ENCODE results near the gene ZNF841. TPM values are rescaled to one million over a fixed set of nuclear protein-coding genes. Genes with fewer than 3 reads are reported as not detected.

The ZNF841 gene
- total and polyA plus RNA-seq, 2 experiments from 2014 or later: 7.3 to 24.5 TPM

DNA sequence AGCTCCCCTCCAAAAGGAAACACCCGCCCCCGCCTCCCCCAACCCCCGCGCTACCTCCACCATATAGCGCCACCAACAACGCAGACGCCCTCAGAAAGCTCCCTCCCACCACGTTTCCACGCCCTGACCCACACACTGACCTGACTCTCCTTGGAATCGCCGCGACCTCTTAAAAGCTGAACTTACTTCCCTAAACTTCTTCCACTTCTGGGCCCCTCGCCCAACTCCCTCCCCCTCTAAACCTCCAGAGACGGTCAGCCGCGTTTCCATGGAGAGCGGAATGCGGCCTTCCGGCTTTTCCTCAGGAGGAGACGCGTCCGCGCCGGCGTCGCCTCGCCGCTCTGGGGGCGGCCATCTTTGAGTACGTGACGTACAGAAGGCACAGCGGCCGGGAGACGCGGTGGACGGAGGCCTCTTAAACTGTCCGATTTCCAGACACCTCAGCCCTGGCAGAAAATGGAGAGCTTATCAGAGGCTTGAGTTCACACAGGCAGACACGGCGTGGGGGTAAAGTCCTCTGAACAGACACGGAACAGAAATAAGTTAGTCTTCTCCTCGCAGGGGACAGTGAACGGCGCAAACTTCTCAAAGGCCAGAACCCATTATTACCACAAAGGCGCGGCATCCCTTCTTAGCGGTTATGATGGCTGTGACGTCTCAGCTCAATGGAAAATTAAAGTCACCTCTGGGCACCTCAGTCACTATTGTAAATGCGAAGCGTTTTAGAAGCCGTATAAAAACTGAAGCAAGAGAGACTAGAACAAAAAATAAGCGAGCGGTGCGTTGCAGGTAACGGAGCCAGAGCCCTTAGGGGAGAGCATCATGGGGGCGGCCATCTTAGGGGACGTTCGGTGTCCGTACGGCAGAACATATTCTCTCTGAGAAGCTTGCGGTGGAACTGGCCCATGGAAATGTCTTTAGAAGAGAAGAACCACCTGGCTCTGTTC, 46.7 kb downstream of the ZNF841 start, which contains the start of gene ZNF432:
Gene ZNF432, minus strand, starts transcription at position 284 of the 947 bp plus-strand sequence. CDS start 1,970 bp downstream, outside the sequence.
- peak; percentile 98 for DNase-seq
- peaks cover 58% of the 10 kb centered on the region for H3K79me2 ChIP-seq (ENCODE audit: insufficient read depth)
- WGBS, 2 experiments (ENCODE audit: low coverage in 1 of 2, low lambda C conversion rate in 2 of 2, missing lambda C conversion rate in 2 of 2): 1% methylated on average over 58 to 60 of the region's 60 CpGs
- H2AFZ ChIP-seq: peak within 1 kb of the TSS; percentile 95
- H3K27ac ChIP-seq: peak within 1 kb of the TSS; percentile 95
- in situ Hi-C loops (cut with MboI): no loop called here
- no peak for TF ChIP-seq EZH2 (IDR thresholded peaks at IDR 0.05; ENCODE audit: insufficient read depth, poor library complexity, severe bottlenecking)
- no peak for TF ChIP-seq EZH2phosphoT487 (IDR thresholded peaks at IDR 0.05; ENCODE audit: insufficient read depth, low read depth)
- H3K4me1 ChIP-seq (ENCODE audit: insufficient read depth): peaks cover 7% of the 10 kb centered on the region; the same call in 1 of the 2 replicates
- peak within 1 kb of the TSS; percentile 88 for H3K4me3 ChIP-seq
- H3K9ac ChIP-seq: peak within 1 kb of the TSS; percentile 96
- H3K36me3 ChIP-seq (ENCODE audit: low read depth): peaks cover 25% of the 10 kb centered on the region
- H3K9me3 ChIP-seq (ENCODE audit: low read depth): no peaks in the 10 kb centered on the region
- H3F3A ChIP-seq (ENCODE audit: insufficient read depth): peaks cover 16% of the 10 kb centered on the region
- H3K27me3 ChIP-seq (replicated peaks; ENCODE audit: insufficient read depth): no peaks in the 10 kb centered on the region
- H3K4me2 ChIP-seq (ENCODE audit: unreplicated experiment): peak within 1 kb of the TSS; percentile 85
- H4K20me1 ChIP-seq (ENCODE audit: insufficient read depth): no peaks in the 10 kb centered on the region
- H3K9me2 ChIP-seq (ENCODE audit: insufficient read depth): no peaks in the 10 kb centered on the region

DNA sequence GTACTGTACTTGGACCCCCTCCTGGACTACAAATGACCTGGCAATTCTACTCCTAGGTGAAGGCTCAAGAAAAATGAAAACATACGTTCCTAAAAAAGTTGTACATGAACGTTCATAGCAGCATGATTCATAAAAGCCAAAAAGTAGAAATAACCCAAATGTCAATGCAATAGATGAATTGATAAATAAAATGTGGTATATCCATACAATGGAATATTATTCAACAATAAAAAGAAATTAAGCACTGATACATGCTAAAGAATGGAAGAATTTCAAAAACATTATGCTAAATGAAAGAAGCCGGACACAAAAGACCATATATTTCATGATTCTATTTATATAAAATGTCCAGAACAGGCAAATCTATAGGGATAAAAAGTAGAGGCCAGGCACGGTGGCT, 56.4 kb downstream of the ZNF841 start:
- 94 to 97% methylated on average over 4 of the region's 4 CpGs for WGBS, 2 experiments (ENCODE audit: low coverage in 1 of 2, low lambda C conversion rate in 2 of 2, missing lambda C conversion rate in 2 of 2)
- H3K9ac ChIP-seq: no peak overlapping the region
- no peaks in the 10 kb centered on the region for H3K9me2 ChIP-seq (ENCODE audit: insufficient read depth)
- H3K27me3 ChIP-seq (replicated peaks; ENCODE audit: insufficient read depth): no peaks in the 10 kb centered on the region
- peaks cover 84% of the 10 kb centered on the region for H3K36me3 ChIP-seq (ENCODE audit: low read depth)
- H2AFZ ChIP-seq: no peak overlapping the region
- no peak for TF ChIP-seq EZH2 (IDR thresholded peaks at IDR 0.05; ENCODE audit: insufficient read depth, poor library complexity, severe bottlenecking)
- no peak for TF ChIP-seq EZH2phosphoT487 (IDR thresholded peaks at IDR 0.05; ENCODE audit: insufficient read depth, low read depth)
- H3K9me3 ChIP-seq (ENCODE audit: low read depth): peaks cover 9% of the 10 kb centered on the region
- H3K4me3 ChIP-seq: no peak overlapping the region
- H3F3A ChIP-seq (ENCODE audit: insufficient read depth): peaks cover 11% of the 10 kb centered on the region; the same call in 1 of the 2 replicates
- peaks cover 15% of the 10 kb centered on the region; the same call in 1 of the 2 replicates for H3K79me2 ChIP-seq (ENCODE audit: insufficient read depth)
- H3K4me2 ChIP-seq (ENCODE audit: unreplicated experiment): no peak overlapping the region
- H3K27ac ChIP-seq: no peak overlapping the region
- no peaks in the 10 kb centered on the region for H4K20me1 ChIP-seq (ENCODE audit: insufficient read depth)
- H3K4me1 ChIP-seq (ENCODE audit: insufficient read depth): no peaks in the 10 kb centered on the region
- DNase-seq: no peak
- in situ Hi-C loops (cut with MboI): no loop called here

DNA sequence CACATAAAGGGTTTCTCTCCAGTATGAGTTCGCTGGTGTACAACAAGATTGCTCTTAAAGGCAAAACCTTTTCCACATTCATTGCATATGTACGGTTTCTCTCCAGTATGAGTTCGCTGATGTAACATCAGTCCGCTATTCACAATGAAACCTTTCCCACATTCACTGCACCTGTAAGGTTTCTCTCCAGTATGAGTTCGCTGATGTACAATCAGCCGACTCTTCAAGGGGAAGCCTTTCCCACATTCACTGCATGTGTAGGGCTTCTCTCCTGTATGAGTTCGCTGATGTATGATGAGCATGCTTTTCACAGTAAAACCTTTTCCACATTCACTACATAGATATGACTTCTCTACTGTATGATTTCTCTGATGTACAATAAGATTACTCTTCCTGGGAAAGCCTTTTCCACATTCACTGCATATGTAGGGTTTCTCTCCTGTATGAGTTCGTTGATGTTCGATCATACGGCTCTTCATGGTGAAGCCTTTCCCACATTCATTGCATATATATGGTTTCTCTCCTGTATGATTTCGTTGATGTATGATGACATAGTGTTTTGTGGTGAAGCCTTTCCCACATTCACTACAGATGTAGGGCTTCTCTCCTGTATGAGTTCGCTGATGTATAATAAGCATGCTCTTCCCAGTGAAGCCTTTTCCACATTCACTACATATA, 61.4 kb downstream of the ZNF841 start:
- in situ Hi-C loops (cut with MboI): no loop called here
- H3K36me3 ChIP-seq (ENCODE audit: low read depth): peaks cover 74% of the 10 kb centered on the region
- H3K9me3 ChIP-seq (ENCODE audit: low read depth): peaks cover 18% of the 10 kb centered on the region
- TF ChIP-seq EZH2phosphoT487 (IDR thresholded peaks at IDR 0.05; ENCODE audit: insufficient read depth, low read depth) (no peak), EZH2 (IDR thresholded peaks at IDR 0.05; ENCODE audit: insufficient read depth, poor library complexity, severe bottlenecking) (no peak)
- H3K27me3 ChIP-seq (replicated peaks; ENCODE audit: insufficient read depth): no peaks in the 10 kb centered on the region
- no peak overlapping the region for H3K27ac ChIP-seq
- peak; percentile 41 for DNase-seq
- H3K9ac ChIP-seq: no peak overlapping the region
- 97 to 98% methylated on average over 12 of the region's 12 CpGs for WGBS, 2 experiments (ENCODE audit: low coverage in 1 of 2, low lambda C conversion rate in 2 of 2, missing lambda C conversion rate in 2 of 2)
- 0 out of 2 replicates have a peak, but pooled peaks cover 2% of the 10 kb centered on the region for H3K4me1 ChIP-seq (ENCODE audit: insufficient read depth)
- H4K20me1 ChIP-seq (ENCODE audit: insufficient read depth): no peaks in the 10 kb centered on the region
- H3K79me2 ChIP-seq (ENCODE audit: insufficient read depth): no peaks in the 10 kb centered on the region
- H2AFZ ChIP-seq: no peak overlapping the region
- H3K4me3 ChIP-seq: peak overlapping the region; percentile 7; the same call in 1 of the 2 replicates
- peaks cover 22% of the 10 kb centered on the region for H3F3A ChIP-seq (ENCODE audit: insufficient read depth)
- no peaks in the 10 kb centered on the region for H3K9me2 ChIP-seq (ENCODE audit: insufficient read depth)
- H3K4me2 ChIP-seq (ENCODE audit: unreplicated experiment): no peak overlapping the region

DNA sequence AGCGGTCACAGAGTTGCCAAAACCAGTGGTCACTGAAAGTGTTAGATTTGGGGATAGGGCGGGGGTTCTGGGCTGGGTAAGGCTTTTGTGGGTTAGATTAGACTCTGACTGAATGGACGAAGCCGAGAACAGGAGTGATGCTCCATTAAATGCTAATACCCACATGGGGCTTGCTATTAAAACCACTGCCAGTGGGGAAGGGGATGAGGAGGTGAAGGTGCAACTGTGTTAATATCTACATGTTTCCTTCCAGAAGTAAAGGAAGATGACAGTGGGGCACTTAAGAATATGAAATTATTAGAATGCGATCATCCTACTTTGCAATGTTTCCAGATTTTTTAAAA, 66.8 kb downstream of the ZNF841 start:
- Histone ChIP-seq H3K4me3 (peak overlapping the region; percentile 92), H4K20me1 (ENCODE audit: insufficient read depth) (no peaks in the 10 kb centered on the region), H3F3A (ENCODE audit: insufficient read depth) (peaks cover 15% of the 10 kb centered on the region), H2AFZ (peak overlapping the region; percentile 89), H3K79me2 (ENCODE audit: insufficient read depth) (peaks cover 30% of the 10 kb centered on the region), H3K27ac (peak overlapping the region; percentile 92), H3K9me2 (ENCODE audit: insufficient read depth) (no peaks in the 10 kb centered on the region), H3K36me3 (ENCODE audit: low read depth) (peaks cover 35% of the 10 kb centered on the region), H3K9ac (peak overlapping the region; percentile 97), H3K9me3 (ENCODE audit: low read depth) (peaks cover 8% of the 10 kb centered on the region), H3K4me1 (ENCODE audit: insufficient read depth) (peaks cover 8% of the 10 kb centered on the region; the same call in 1 of the 2 replicates), H3K4me2 (ENCODE audit: unreplicated experiment) (peak overlapping the region; percentile 72), H3K27me3 (replicated peaks; ENCODE audit: insufficient read depth) (no peaks in the 10 kb centered on the region)
- DNase-seq: no peak
- no peak for TF ChIP-seq EZH2 (IDR thresholded peaks at IDR 0.05; ENCODE audit: insufficient read depth, poor library complexity, severe bottlenecking)
- no peak for TF ChIP-seq EZH2phosphoT487 (IDR thresholded peaks at IDR 0.05; ENCODE audit: insufficient read depth, low read depth)
- in situ Hi-C loops (cut with MboI): no loop called here
- WGBS, 2 experiments (ENCODE audit: low coverage in 1 of 2, low lambda C conversion rate in 2 of 2, missing lambda C conversion rate in 2 of 2): 11 to 16% methylated on average over 5 of the region's 5 CpGs

Data from GM23248 (cell line).